ENCODE data around the gene BLACAT1. TPM values are rescaled to one million over a fixed set of nuclear protein-coding genes. Genes with fewer than 3 reads are reported as not detected.
"Not testable (repeated sequence)": the region's sequence is repeated elsewhere in the genome, so short reads cannot be mapped to it uniquely, and the experiment has no call there.

Gene BLACAT1
- total RNA-seq, 1 donor, result not detected

GRCh38 chr1:205417870-205418635, 37.8 kb downstream of the BLACAT1 start:
- Histone ChIP-seq H3K4me3 (ENCODE audit: insufficient read depth, low read length) (no peak overlapping the region), H4K20me1 (ENCODE audit: insufficient read depth, low read length) (no peaks in the 10 kb centered on the region), H3K4me2 (ENCODE audit: insufficient read depth, low read length) (no peak overlapping the region), H3K79me2 (ENCODE audit: insufficient read depth, low read length) (no peaks in the 10 kb centered on the region), H3K27me3 (ENCODE audit: insufficient read depth, low read length) (peaks cover 55% of the 10 kb centered on the region), H3K36me3 (ENCODE audit: insufficient read depth, low read length) (no peaks in the 10 kb centered on the region), H2AFZ (ENCODE audit: low read length) (no peak overlapping the region), H3K4me1 (ENCODE audit: insufficient read depth, low read length) (no peaks in the 10 kb centered on the region), H3K27ac (ENCODE audit: low read depth, low read length) (no peak overlapping the region), H3K9me3 (ENCODE audit: low read depth, low read length) (no peaks in the 10 kb centered on the region)
- no peak for TF ChIP-seq CTCF (IDR thresholded peaks at IDR 0.05; ENCODE audit: extremely low read depth, low read depth, low read length)
- DNase-seq (ENCODE audit: insufficient read length, low spot score, missing footprints), result no peak

- H3K27me3 ChIP-seq (ENCODE audit: insufficient read depth, low read length), result peaks cover 53% of the 10 kb centered on the region
Measured at GRCh38 chr1:205416322-205416721, 39.5 kb downstream of the BLACAT1 start.

GRCh38 chr1:205410581-205411298, 45.1 kb downstream of the BLACAT1 start:
- TF ChIP-seq CTCF (IDR thresholded peaks at IDR 0.05; ENCODE audit: extremely low read depth, low read depth, low read length), result no peak
- no peak for DNase-seq (ENCODE audit: insufficient read length, low spot score, missing footprints)
- Histone ChIP-seq H3K4me1 (ENCODE audit: insufficient read depth, low read length) (no peaks in the 10 kb centered on the region), H3K79me2 (ENCODE audit: insufficient read depth, low read length) (no peaks in the 10 kb centered on the region), H3K27me3 (ENCODE audit: insufficient read depth, low read length) (peaks cover 27% of the 10 kb centered on the region), H4K20me1 (ENCODE audit: insufficient read depth, low read length) (no peaks in the 10 kb centered on the region), H3K36me3 (ENCODE audit: insufficient read depth, low read length) (no peaks in the 10 kb centered on the region), H2AFZ (ENCODE audit: low read length) (no peak overlapping the region), H3K9me3 (ENCODE audit: low read depth, low read length) (no peaks in the 10 kb centered on the region), H3K4me3 (ENCODE audit: insufficient read depth, low read length) (no peak overlapping the region), H3K4me2 (ENCODE audit: insufficient read depth, low read length) (no peak overlapping the region), H3K27ac (ENCODE audit: low read depth, low read length) (no peak overlapping the region)

More at GRCh38 chr1:205416322-205416721, 39.5 kb downstream of the BLACAT1 start:
- no peak overlapping the region for H3K4me3 ChIP-seq (ENCODE audit: insufficient read depth, low read length)
- H3K79me2 ChIP-seq (ENCODE audit: insufficient read depth, low read length), result no peaks in the 10 kb centered on the region
- H3K4me1 ChIP-seq (ENCODE audit: insufficient read depth, low read length), result no peaks in the 10 kb centered on the region
- no peak for DNase-seq (ENCODE audit: insufficient read length, low spot score, missing footprints)
- no peaks in the 10 kb centered on the region for H3K9me3 ChIP-seq (ENCODE audit: low read depth, low read length)
- H3K4me2 ChIP-seq (ENCODE audit: insufficient read depth, low read length), result no peak overlapping the region
- no peak for TF ChIP-seq CTCF (IDR thresholded peaks at IDR 0.05; ENCODE audit: extremely low read depth, low read depth, low read length)
- H2AFZ ChIP-seq (ENCODE audit: low read length), result no peak overlapping the region
- H3K36me3 ChIP-seq (ENCODE audit: insufficient read depth, low read length), result no peaks in the 10 kb centered on the region
- no peak overlapping the region for H3K27ac ChIP-seq (ENCODE audit: low read depth, low read length)
- H4K20me1 ChIP-seq (ENCODE audit: insufficient read depth, low read length), result no peaks in the 10 kb centered on the region

GRCh38 chr1:205407970-205408369, 47.9 kb downstream of the BLACAT1 start:
- TF ChIP-seq CTCF (IDR thresholded peaks at IDR 0.05; ENCODE audit: extremely low read depth, low read depth, low read length), result no peak
- Histone ChIP-seq H3K4me1 (ENCODE audit: insufficient read depth, low read length) (no peaks in the 10 kb centered on the region), H3K36me3 (ENCODE audit: insufficient read depth, low read length) (no peaks in the 10 kb centered on the region), H3K27ac (ENCODE audit: low read depth, low read length) (no peak overlapping the region), H3K9me3 (ENCODE audit: low read depth, low read length) (no peaks in the 10 kb centered on the region), H2AFZ (ENCODE audit: low read length) (no peak overlapping the region), H3K27me3 (ENCODE audit: insufficient read depth, low read length) (peaks cover 26% of the 10 kb centered on the region), H3K79me2 (ENCODE audit: insufficient read depth, low read length) (no peaks in the 10 kb centered on the region), H3K4me2 (ENCODE audit: insufficient read depth, low read length) (no peak overlapping the region), H4K20me1 (ENCODE audit: insufficient read depth, low read length) (no peaks in the 10 kb centered on the region), H3K4me3 (ENCODE audit: insufficient read depth, low read length) (no peak overlapping the region)
- no peak for DNase-seq (ENCODE audit: insufficient read length, low spot score, missing footprints)

- not testable (repeated sequence) for H4K20me1 ChIP-seq (ENCODE audit: insufficient read depth, low read length); H3K36me3 ChIP-seq (ENCODE audit: insufficient read depth, low read length); H3K27ac ChIP-seq (ENCODE audit: low read depth, low read length); DNase-seq (ENCODE audit: insufficient read length, low spot score, missing footprints); H2AFZ ChIP-seq (ENCODE audit: low read length); H3K4me3 ChIP-seq (ENCODE audit: insufficient read depth, low read length); H3K4me1 ChIP-seq (ENCODE audit: insufficient read depth, low read length); H3K79me2 ChIP-seq (ENCODE audit: insufficient read depth, low read length); H3K9me3 ChIP-seq (ENCODE audit: low read depth, low read length); H3K4me2 ChIP-seq (ENCODE audit: insufficient read depth, low read length)
- peaks cover 12% of the 10 kb centered on the region for H3K27me3 ChIP-seq (ENCODE audit: insufficient read depth, low read length)
Measured at GRCh38 chr1:205406252-205406651, 49.6 kb downstream of the BLACAT1 start.

All from osteoblast (primary cell).